SKM-1 treated with dmso at 0.1 percent for 144 hours (cell line): ENCODE results near the gene ZNF189.
"Not testable (repeated sequence)": the region's sequence is repeated elsewhere in the genome, so short reads cannot be mapped to it uniquely, and the experiment has no call there.

Source experiments
- DNase-seq: peaks from one replicate; lab custom pipeline; 2025; ENCODE audit not compliant: unreplicated experiment; lab: John Stamatoyannopoulos, UW

Gene ZNF189

DNA sequence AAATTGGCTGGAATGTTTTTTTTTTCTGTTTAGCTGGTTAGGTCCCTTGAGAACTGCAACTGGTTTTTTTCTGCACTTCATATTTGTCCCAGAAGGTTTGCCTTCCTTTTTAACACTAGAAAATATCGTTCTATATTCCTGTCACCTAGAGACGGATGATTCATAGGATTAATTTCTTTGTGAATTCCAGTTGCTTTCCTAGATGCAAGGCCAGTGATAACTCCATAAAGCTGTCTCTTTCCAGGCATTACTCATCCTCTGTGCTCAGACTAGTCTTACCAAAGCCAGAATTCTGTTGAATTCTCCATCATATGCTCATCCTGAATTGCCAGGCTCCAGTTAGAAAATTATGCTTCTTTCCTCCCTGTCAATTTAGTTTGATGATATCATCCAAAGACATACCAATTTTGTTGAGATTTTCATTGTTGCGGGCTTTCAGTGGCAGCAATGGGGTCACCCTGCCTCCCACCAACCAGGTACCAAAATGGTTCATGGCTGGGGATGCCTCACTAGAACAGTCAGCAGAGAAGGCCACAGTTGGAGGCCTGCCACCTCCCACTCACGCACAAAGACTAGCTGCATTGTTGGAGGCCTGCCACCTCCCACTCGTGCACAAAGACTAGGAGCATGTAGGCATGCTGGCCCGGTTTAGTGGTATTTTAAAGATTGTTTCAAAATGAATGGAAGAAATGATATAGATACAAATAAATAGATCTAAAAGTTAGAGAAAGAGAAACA, 22.4 kb upstream of the ZNF189 start:
- DNase-seq: no peak

DNA sequence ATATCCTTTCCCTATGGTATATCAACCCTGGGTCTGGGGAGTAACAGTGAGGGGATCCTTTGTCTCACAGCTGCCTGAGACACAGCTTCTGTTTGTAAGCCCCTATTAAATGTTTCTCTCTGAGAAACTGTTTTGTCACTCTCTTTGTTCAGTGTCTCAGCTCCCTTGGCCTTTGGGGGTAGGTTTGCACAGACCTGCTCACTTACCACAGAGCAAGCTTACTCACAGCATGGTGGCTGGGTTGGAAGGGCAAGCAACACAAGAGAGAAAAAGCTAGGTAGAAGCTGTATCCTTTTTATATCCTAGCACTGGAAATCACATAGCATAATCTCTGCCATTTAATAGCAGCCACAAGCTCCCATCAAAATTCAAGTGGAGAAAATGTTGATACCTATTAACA, 18.4 kb upstream of the ZNF189 start:
- DNase-seq: no peak

DNA sequence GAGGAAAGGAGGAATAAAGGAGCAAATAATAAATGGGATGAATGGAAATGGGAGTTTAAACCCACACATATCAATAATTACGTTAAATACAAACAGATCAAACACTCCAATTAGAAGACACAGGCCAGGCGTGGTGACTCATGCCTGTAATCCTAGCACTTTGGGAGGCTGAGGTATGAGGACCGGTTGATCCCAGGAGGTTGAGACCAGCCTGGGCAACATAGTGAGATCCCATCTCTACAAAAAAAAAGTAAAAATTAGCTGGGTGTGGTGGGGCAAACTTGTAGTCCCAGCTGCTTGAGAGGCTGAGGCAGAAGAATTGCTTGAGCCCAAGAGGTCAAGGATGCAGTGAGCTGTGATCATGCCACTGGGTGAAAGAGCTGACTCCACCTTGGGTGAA, 17.5 kb upstream of the ZNF189 start:
- DNase-seq: no peak

DNA sequence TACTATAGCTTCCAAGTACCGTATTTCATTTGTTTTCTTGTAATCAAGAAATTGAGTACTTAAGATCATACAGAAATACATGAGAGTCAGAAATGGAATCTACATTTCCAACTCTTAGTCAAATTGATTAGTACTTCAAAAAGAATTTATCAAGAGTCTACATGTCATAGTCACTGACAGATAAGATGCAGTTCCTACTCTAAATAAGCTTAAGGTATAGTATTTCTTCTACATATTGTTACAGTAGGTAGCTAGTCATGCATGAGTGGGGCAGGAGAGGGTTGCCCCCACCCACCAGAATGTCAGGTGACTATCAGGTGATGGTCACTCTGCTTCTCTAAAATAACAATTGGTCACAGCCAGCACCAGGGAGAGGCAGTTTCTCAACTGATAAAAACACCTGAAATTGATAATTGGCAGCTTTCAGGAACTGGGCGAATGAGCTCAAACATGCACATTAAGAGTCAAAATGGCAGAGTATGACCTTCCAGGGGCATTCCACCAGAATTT, 16.8 kb upstream of the ZNF189 start:
- DNase-seq: no peak

DNA sequence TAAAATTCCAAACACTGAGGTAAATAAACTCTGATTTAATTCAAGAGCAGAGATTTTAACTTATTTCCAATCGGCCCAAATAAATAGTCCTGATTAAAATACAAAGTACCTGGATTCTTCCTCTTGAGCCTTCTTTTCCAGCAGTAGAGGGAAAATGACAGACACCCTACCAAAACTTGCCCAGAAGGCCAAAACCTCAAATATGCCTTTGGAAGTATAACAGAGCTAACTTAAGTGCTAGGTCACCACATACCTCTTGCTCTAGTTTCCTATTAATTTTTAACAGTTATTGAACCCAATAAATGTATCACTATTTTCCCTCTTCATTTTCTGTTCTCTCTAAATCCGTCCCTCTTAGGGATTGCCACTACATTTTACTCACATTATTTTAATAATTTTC, 15.3 kb upstream of the ZNF189 start:
- no peak for DNase-seq

DNA sequence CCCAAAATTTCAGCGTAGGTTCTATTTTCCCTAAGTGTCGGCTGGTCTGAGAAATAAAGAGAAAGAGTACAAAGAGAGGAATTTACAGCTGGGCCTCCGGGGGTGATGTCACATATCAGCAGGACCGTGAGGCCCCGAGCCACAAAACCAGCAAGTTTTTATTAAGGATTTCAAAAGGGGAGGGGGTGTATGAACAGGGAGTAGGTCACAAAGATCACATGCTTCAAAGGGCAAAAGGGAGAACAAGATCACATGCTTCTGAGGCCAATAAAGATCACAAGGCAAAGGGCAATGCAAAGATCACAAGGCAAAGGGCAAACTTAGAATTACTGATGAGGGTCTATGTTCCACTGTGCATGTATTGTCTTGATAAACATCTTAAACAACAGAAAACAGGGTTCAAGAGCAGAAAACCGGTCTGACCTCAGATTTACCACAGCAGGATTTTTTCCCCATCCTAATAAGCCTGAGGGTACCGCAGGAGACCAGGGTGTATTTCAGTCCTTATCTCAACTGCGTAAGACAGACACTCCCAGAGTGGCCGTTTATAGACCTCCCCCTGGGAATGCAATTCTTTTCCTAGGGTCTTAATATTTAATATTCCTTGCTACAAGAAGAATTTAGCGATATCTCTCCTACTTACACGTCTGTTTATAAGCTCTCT, 13.6 kb upstream of the ZNF189 start, which contains the start of gene BAAT:
TSS of gene BAAT (minus strand) at position 134 of the 664 bp plus-strand sequence. CDS start 13,602 bp downstream, outside the sequence.
- DNase-seq: not testable (repeated sequence)

DNA sequence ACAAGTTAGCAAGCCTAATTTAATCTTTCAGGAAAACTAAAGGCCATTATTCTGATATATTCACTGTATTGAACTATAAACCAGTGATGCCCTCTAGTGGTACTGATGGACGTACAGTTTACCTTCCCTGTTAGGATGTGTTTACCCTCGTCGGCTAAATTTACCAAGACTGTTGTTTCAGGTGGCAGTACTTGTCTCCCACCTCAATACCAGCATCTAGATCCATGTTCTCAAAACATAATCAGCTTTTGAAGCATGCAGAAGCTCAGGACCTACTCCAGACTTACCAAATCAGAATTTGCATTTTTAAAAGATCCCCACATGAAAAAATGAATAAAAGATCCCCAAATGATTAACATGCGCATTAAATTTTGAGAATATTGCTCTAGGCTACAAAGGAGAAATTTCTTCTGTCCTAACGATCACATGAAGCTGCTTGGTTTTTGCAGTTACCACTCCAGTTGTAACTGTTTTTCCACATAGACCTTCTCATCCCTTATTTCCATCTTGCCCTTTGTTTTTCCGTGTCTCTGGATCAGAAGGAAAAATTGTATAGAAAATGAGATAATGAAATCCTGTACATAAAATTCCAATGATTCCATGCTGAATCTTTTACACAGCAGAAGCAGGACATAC, 10.7 kb upstream of the ZNF189 start:
- no peak for DNase-seq

DNA sequence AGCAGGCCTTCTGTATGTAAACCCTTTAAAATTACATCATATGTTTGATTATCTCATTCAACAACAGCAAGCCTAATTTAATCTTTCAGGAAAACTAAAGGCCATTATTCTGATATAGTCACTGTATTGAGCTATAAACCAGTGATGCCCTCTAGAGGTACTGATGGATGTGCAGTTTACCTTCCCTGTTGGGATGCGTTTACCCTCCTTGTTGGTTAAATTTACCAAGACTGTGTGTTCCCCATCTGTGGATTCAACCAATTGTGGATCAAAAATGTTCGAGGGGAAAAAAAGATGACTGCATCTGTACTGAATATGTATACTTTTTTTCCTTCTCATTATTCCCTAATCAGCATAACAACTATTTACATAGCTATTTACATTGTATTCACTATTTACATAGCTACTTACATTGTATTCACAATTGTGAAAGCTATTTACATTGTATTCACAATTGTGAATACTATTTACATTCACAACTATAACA, 10.1 kb upstream of the ZNF189 start:
- DNase-seq: no peak

DNA sequence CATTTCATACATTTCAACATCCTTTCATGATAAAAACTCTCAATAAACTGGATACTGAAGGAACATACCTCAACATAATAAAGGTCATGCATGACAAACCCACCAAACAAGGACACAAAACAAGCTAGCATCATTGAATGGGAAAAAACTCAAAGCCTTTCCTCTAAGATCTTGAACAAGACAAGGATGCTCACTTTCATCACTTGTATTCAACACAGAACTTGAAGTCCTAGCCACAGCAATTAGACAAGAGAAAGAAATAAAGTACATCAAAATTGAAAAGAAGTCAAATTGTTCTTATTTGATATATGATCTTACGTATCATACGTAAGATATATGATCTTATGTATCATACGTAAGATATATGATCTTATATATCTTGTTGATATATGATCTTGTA, 5.5 kb upstream of the ZNF189 start:
- no peak for DNase-seq

DNA sequence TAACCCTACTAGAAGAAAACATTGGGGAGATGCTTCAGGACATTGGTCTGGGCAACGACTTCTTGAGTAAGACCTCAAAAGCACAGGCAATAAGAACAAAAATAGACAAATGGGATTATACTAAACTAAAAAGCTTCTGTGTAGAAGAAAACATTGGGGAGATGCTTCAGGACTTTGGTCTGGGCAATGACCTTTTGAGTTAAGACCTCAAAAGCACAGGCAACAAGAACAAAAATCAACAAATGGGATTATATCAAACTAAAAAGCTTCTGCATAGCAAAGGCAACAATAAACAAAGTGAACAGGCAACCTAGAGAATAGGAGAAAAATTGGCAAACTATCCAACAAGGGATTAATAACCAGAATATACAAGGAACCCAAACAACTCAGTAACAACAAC, 4.0 kb upstream of the ZNF189 start:
- DNase-seq: no peak

DNA sequence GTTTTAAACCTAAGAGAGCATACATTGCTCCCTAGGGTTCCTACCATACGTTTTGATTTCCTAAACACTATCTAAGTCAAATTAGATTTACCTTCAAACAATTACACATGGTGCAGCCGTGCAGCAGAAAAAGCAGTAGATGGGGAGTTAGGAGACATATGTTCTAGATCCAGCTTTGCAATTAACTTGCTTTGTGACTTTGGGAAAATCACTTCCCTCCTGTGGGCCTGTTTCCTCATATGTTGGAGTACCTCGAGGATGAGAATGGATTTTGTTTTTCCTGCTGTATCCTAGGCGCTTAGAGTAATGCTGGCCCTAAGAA, 944 bp upstream of the ZNF189 start:
- DNase-seq: no peak

DNA sequence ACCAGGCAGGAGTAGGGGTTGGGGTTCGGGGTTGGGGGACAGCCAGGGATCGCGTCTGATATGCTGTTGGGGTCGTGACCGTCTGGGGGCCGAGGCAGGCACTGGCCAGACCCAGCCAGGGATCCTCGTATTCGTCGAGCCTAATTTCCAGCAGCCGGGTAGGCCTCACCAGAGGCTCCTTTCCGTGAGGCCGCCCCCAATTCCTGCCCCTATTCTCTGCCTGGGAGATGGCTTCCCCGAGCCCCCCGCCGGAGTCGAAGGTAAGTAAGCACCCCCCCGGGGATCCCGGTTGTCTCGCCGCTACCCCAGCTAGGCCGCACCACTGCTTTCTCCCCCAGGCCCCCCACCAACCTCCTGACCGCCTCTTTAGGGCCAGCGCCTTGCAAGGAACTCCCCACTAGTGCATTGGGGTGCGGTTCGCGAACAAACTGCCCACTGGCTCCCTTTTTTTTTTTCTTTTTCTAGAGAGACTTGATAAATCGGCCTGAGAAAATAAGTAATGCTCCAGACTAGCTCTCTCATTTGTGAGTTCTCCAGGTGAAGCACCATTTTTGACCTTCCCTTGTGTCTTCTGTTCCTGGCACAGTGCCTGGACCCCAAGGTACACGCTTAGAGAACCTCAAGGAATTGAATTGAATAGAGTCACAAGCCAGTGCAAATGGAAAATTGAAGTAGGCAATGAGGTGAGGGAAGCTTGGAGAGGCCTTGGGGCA, 435 bp downstream of the ZNF189 start:
- DNase-seq: no peak

DNA sequence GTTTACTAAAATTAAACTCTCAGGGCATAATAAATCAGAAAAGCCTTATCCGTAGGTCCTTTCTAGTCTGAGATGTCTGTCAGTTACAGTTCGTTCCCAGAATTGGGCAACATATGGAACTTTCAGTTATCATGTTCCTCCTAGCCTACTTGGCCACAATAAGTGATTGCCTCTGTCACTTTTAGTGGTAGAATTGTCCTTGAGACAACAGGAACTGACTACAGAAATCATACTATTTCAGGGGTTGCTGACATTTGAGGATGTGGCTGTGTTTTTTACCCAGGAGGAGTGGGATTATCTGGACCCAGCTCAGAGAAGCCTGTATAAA, 956 bp downstream of the ZNF189 start:
- no peak for DNase-seq

DNA sequence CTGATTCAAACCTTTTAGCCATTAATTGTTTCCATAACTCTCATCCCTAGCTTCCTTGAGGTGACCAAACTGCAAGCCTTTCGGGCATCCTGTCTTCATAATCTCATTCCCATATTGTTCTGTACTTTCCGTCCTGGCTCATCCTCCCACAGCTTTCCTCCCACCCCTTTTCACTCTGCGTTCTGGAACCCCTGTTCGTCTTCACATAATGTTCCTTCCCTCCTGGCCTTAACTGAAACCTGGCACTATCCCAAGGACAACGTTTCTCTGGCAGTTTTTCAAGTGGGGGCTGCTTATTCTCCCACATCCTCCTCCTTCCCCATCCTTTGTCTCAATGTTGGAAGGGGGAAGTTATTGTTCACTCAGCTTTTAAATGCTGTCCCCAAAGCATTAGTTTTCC, 1.5 kb downstream of the ZNF189 start:
- DNase-seq: no peak

DNA sequence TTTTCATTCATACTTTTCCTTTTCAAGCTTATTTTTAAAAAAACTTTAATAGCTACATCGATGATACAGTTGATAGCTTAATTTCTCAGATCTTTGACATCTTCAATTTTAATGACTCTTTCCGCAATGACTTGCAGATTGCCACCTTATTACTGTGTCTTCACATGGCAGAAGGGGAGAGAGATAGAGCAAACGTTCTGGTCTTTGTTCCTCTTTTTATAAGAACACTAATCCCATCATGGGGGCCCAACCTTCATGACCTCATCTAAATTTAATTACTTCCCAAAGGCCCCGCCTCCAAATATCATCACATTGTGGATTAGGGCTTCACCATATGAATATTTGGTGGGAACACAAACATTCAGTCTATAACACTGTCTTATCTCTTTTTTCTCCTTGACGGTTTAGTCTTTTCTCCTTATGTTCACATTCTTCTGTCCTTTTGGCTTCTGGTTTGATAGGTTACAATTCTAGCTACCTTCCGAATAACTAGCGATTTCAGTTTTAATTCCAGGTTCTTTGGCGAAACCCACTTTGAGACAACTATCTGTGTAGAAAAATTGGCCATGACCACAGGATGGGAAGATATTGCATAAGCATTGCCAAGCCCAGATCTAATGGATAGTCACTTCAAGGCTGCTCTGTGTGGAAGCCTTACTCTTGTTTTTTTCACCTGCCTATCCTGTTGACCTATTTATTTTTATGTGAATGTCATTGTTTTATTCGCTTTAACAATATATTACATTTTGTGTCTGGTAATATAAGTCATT, 5.0 kb downstream of the ZNF189 start:
- DNase-seq: no peak

DNA sequence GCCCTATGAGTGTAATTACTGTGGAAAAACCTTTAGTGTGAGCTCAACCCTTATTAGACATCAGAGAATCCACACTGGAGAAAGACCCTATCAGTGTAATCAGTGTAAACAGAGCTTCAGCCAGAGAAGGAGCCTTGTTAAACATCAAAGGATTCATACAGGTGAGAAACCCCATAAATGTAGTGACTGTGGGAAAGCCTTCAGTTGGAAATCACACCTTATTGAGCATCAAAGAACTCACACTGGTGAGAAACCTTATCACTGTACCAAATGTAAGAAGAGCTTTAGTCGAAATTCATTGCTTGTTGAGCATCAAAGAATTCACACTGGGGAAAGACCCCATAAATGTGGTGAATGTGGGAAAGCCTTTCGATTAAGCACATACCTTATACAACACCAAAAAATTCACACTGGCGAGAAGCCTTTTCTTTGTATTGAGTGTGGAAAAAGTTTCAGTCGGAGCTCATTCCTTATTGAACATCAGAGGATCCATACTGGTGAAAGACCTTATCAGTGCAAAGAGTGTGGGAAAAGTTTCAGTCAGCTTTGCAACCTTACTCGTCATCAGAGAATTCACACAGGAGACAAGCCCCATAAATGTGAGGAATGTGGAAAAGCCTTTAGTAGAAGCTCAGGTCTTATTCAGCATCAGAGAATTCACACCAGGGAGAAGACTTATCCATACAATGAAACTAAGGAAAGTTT, 9.9 kb downstream of the ZNF189 start:
- no peak for DNase-seq

DNA sequence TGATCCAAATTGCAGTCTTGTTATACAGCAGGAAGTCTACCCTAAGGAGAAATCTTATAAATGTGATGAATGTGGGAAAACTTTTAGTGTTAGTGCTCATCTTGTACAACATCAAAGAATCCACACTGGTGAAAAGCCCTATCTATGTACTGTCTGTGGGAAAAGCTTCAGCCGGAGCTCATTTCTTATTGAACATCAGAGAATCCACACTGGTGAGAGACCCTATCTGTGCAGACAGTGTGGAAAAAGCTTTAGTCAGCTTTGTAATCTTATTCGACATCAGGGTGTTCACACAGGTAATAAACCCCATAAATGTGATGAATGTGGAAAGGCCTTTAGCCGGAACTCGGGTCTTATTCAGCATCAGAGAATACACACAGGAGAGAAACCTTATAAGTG, 10.4 kb downstream of the ZNF189 start:
- no peak for DNase-seq

DNA sequence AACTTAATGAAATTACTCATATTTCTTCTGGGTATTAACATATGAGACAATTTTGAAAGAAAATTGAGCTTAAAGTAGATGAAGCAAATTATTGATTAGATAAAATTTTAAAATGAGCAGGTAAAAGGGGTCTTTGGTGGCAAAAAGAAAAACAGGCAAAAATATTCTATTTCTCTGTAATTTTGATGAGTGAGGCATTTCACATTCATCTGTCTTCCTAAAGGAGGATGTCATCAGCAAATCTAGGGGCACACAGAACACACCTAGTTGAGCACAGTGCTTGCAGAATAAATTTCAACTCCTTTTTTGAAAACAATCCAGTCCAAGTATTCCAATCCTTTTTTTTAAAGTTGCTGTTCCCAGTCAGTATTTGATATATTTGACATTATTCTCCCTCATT, 16.2 kb downstream of the ZNF189 start:
- no peak for DNase-seq

DNA sequence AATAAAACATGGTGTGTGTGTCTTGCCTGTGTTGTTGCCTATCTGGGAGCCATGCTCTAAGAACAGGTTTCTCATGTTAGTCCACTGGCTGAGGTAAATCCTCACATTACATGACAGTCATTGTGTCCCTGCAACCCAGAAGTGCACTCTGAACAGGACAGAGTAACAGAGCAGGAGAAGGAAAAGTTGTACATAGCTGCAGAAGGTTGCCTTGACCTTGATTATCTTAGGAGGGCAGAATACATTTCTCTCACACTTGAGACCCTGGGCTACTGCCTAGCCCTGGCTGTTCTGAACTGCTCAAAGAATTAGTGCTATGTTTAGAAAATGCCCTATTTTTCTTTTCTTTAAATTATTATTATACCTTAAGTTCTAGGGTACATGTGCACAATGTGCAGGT, 16.9 kb downstream of the ZNF189 start:
- no peak for DNase-seq

DNA sequence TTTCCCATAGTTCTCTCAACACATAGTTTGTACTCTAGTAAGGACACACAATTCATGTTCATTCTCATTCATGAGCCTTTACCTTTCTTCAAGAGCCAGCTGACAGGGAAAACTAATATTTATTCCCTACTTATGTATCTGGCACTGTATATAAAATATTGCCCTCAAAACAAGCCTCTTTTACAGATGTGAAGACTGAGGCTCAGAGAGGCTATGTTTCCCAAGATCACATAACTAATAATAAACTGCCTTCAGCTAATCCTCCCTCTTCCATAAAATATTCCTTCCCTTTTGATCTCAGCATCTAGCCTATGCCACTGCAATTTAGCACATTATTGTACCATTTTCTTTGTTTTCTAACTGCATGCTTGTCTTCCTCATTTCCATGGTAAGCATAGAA, 18.7 kb downstream of the ZNF189 start:
- DNase-seq: no peak
